Trophoblast cell (in vitro differentiated cells and primary cell): Measurements from ENCODE around the gene S100PBP.

ENCODE experiments used
- DNase-seq, 2 donors: peaks; one replicate each; pipeline ENCODE4 v3.0.0-alpha.2; 2016
- H2AFZ ChIP-seq: 2 replicates; pipeline ENCODE4 v1.6.1; 2013; ENCODE audit warnings: low read length, moderate library complexity, mild to moderate bottlenecking; ENCODE audit not compliant: insufficient read depth, poor library complexity
- H2AK5ac ChIP-seq: 2 replicates; pipeline ENCODE4 v1.6.1; 2013; ENCODE audit warnings: mild to moderate bottlenecking, low read length
- H2BK120ac ChIP-seq: 2 replicates; pipeline ENCODE4 v1.6.1; 2013; ENCODE audit warnings: low read length, mild to moderate bottlenecking, moderate library complexity; ENCODE audit not compliant: insufficient read depth, poor library complexity
- H2BK12ac ChIP-seq: 2 replicates; pipeline ENCODE4 v1.6.1; 2013; ENCODE audit warnings: mild to moderate bottlenecking, low read length, moderate library complexity
- H2BK5ac ChIP-seq: 2 replicates; pipeline ENCODE4 v1.6.1; 2013; ENCODE audit warnings: low read length, low read depth, moderate library complexity, mild to moderate bottlenecking; ENCODE audit not compliant: poor library complexity
- H3K14ac ChIP-seq: 2 replicates; pipeline ENCODE4 v1.6.1; 2013; ENCODE audit warnings: mild to moderate bottlenecking, low read length
- H3K18ac ChIP-seq: 2 replicates; pipeline ENCODE4 v1.6.1; 2013; ENCODE audit warnings: mild to moderate bottlenecking, low read length
- H3K23ac ChIP-seq: 2 replicates; pipeline ENCODE4 v1.6.1; 2013; ENCODE audit warnings: low read length
- H3K27ac ChIP-seq: 2 replicates; pipeline ENCODE4 v1.5.1; 2013; ENCODE audit warnings: low read depth, mild to moderate bottlenecking, inconsistent platforms, low read length, moderate library complexity
- H3K27me3 ChIP-seq: 2 replicates; pipeline ENCODE4 v1.6.1; 2013; ENCODE audit warnings: inconsistent platforms, mild to moderate bottlenecking, low read length, moderate library complexity; ENCODE audit not compliant: insufficient read depth
- H3K36me3 ChIP-seq, 2 experiments: 1 replicate in 1 of 2; 2 replicates in 1 of 2; pipeline ENCODE4 v1.6.1; 2013; ENCODE audit warnings: low read length in 2 of 2, mild to moderate bottlenecking in 2 of 2, moderate library complexity in 1 of 2; ENCODE audit not compliant: insufficient read depth in 2 of 2, control insufficient read depth in 1 of 2
- H3K4ac ChIP-seq: 2 replicates; pipeline ENCODE4 v1.6.1; 2013; ENCODE audit warnings: low read depth, mild to moderate bottlenecking, low read length, moderate library complexity
- H3K4me1 ChIP-seq, 2 experiments: 1 replicate in 1 of 2; 2 replicates in 1 of 2; pipeline ENCODE4 v1.6.1; 2013; ENCODE audit warnings: low read length in 2 of 2, mild to moderate bottlenecking in 2 of 2, moderate library complexity in 1 of 2; ENCODE audit not compliant: insufficient read depth in 2 of 2, control insufficient read depth in 1 of 2
- H3K4me2 ChIP-seq: 2 replicates; pipeline ENCODE4 v1.6.1; 2013; ENCODE audit warnings: inconsistent platforms, mild to moderate bottlenecking, low read length, moderate library complexity
- H3K4me3 ChIP-seq: 2 replicates; pipeline ENCODE4 v1.5.1; 2013; ENCODE audit warnings: mild to moderate bottlenecking, low read depth, low read length, inconsistent platforms
- H3K79me1 ChIP-seq: one replicate; pipeline ENCODE4 v1.6.1; 2013; ENCODE audit warnings: low read length
- H3K79me2 ChIP-seq: 2 replicates; pipeline ENCODE4 v1.6.1; 2013; ENCODE audit warnings: low read length, mild to moderate bottlenecking; ENCODE audit not compliant: control insufficient read depth, insufficient read depth, poor library complexity
- H3K9ac ChIP-seq: 2 replicates; pipeline ENCODE4 v1.6.1; 2013; ENCODE audit warnings: mild to moderate bottlenecking, low read length
- H3K9me3 ChIP-seq: 2 replicates; pipeline ENCODE4 v1.6.1; 2013; ENCODE audit warnings: low read depth, mild to moderate bottlenecking, control low read depth, inconsistent platforms, low read length; ENCODE audit not compliant: insufficient read depth
- H4K12ac ChIP-seq: 2 replicates; pipeline ENCODE4 v1.6.1; 2013; ENCODE audit warnings: low read depth, mild to moderate bottlenecking, low read length, moderate library complexity
- H4K8ac ChIP-seq: 2 replicates; pipeline ENCODE4 v1.6.1; 2013; ENCODE audit warnings: low read depth, mild to moderate bottlenecking, low read length, moderate library complexity
- H4K91ac ChIP-seq: one replicate; pipeline ENCODE4 v1.6.1; 2013; ENCODE audit warnings: low read depth, mild to moderate bottlenecking, low read length, moderate library complexity
- WGBS: extraction: QIAGEN DNeasy Blood & Tissue Kit; methylation state at CpG from one replicate; pipeline ENCODE4 v1.1.7; 2013; ENCODE audit warnings: missing lambda C conversion rate; ENCODE audit not compliant: insufficient read length, insufficient coverage; ENCODE audit errors: extremely low coverage; 5-methylcytosine and 5-hydroxymethylcytosine counted together

Gene S100PBP

GRCh38 chr1:32869923-32870614, 52.6 kb downstream of the S100PBP start:
- H4K12ac ChIP-seq, result peak overlapping the region; percentile 48
- H2AFZ ChIP-seq, result no peak overlapping the region
- H3K4me2 ChIP-seq, result peak overlapping the region; percentile 69
- no peak overlapping the region for H2AK5ac ChIP-seq
- H3K9me3 ChIP-seq, result peaks cover 2% of the 10 kb centered on the region
- H3K4me1 ChIP-seq, result peaks cover 6% of the 10 kb centered on the region in 2 experiments
- no peak overlapping the region for H4K8ac ChIP-seq
- H3K23ac ChIP-seq, result no peak overlapping the region
- peak overlapping the region; percentile 30 for H3K18ac ChIP-seq
- H3K4ac ChIP-seq, result no peak overlapping the region
- WGBS, result no CpG with 5 or more reads among the region's 16 CpGs
- no peak overlapping the region for H4K91ac ChIP-seq
- no peak overlapping the region for H2BK120ac ChIP-seq
- H3K79me1 ChIP-seq, result peaks cover 5% of the 10 kb centered on the region
- H3K9ac ChIP-seq, result no peak overlapping the region
- no peaks in the 10 kb centered on the region for H3K79me2 ChIP-seq
- no peak overlapping the region for H3K27ac ChIP-seq
- peaks cover 21% of the 10 kb centered on the region for H3K27me3 ChIP-seq
- no peak overlapping the region for H2BK5ac ChIP-seq
- H3K4me3 ChIP-seq, result no peak overlapping the region
- H2BK12ac ChIP-seq, result no peak overlapping the region
- H3K14ac ChIP-seq, result peak overlapping the region; percentile 21
- H3K36me3 ChIP-seq, result no peaks in the 10 kb centered on the region
- no peak for DNase-seq

GRCh38 chr1:32870615-32871363, 53.3 kb downstream of the S100PBP start, which contains the start of gene FNDC5:
FNDC5 (minus strand) TSS chr1:32870912.
- peak within 1 kb of the TSS; percentile 48 for H4K12ac ChIP-seq
- no peaks in the 10 kb centered on the region for H3K79me2 ChIP-seq
- peak in 1 of 2 donors; percentile 23 for DNase-seq
- H2BK120ac ChIP-seq, result no peak within 1 kb of the TSS
- H2AK5ac ChIP-seq, result no peak within 1 kb of the TSS
- peak within 1 kb of the TSS; percentile 21 for H3K14ac ChIP-seq
- H3K4ac ChIP-seq, result no peak within 1 kb of the TSS
- no peak within 1 kb of the TSS for H2BK12ac ChIP-seq
- H3K23ac ChIP-seq, result no peak within 1 kb of the TSS
- peaks cover 6% of the 10 kb centered on the region in 2 experiments for H3K4me1 ChIP-seq
- no peaks in the 10 kb centered on the region for H3K36me3 ChIP-seq
- peaks cover 21% of the 10 kb centered on the region for H3K27me3 ChIP-seq
- peak within 1 kb of the TSS; percentile 17 for H3K4me3 ChIP-seq
- no peak within 1 kb of the TSS for H2AFZ ChIP-seq
- peaks cover 2% of the 10 kb centered on the region for H3K9me3 ChIP-seq
- H3K79me1 ChIP-seq, result peaks cover 5% of the 10 kb centered on the region
- H3K27ac ChIP-seq, result no peak within 1 kb of the TSS
- WGBS, result no CpG with 5 or more reads among the region's 99 CpGs
- H2BK5ac ChIP-seq, result no peak within 1 kb of the TSS
- H3K18ac ChIP-seq, result peak within 1 kb of the TSS; percentile 30
- no peak within 1 kb of the TSS for H4K8ac ChIP-seq
- H3K9ac ChIP-seq, result no peak within 1 kb of the TSS
- H3K4me2 ChIP-seq, result peak within 1 kb of the TSS; percentile 69
- H4K91ac ChIP-seq, result no peak within 1 kb of the TSS

GRCh38 chr1:32871364-32872191, 54.1 kb downstream of the S100PBP start:
- H3K79me2 ChIP-seq, result no peaks in the 10 kb centered on the region
- H3K4ac ChIP-seq, result no peak overlapping the region
- H3K18ac ChIP-seq, result no peak overlapping the region
- H3K9ac ChIP-seq, result no peak overlapping the region
- H2BK5ac ChIP-seq, result no peak overlapping the region
- H2BK12ac ChIP-seq, result no peak overlapping the region
- peaks cover 2% of the 10 kb centered on the region for H3K9me3 ChIP-seq
- H2AFZ ChIP-seq, result no peak overlapping the region
- H3K27ac ChIP-seq, result no peak overlapping the region
- H3K36me3 ChIP-seq, result no peaks in the 10 kb centered on the region
- no CpG with 5 or more reads among the region's 13 CpGs for WGBS
- H2AK5ac ChIP-seq, result no peak overlapping the region
- H3K14ac ChIP-seq, result no peak overlapping the region
- H4K91ac ChIP-seq, result no peak overlapping the region
- H3K4me1 ChIP-seq, result peaks cover 6% of the 10 kb centered on the region in 2 experiments
- peaks cover 21% of the 10 kb centered on the region for H3K27me3 ChIP-seq
- no peak overlapping the region for H4K12ac ChIP-seq
- DNase-seq, result no peak
- no peak overlapping the region for H3K23ac ChIP-seq
- no peak overlapping the region for H2BK120ac ChIP-seq
- peak overlapping the region; percentile 69 for H3K4me2 ChIP-seq
- peaks cover 5% of the 10 kb centered on the region for H3K79me1 ChIP-seq
- H4K8ac ChIP-seq, result no peak overlapping the region
- peak overlapping the region; percentile 17 for H3K4me3 ChIP-seq

- Histone ChIP-seq H4K8ac (no peak overlapping the region), H2AK5ac (no peak overlapping the region), H4K12ac (no peak overlapping the region), H2BK120ac (no peak overlapping the region), H2AFZ (no peak overlapping the region), H3K4ac (no peak overlapping the region), H3K4me2 (no peak overlapping the region), H3K79me2 (no peaks in the 10 kb centered on the region), H3K4me3 (no peak overlapping the region), H3K79me1 (peaks cover 5% of the 10 kb centered on the region), H3K9ac (no peak overlapping the region), H2BK12ac (no peak overlapping the region), H3K36me3 (no peaks in the 10 kb centered on the region), H3K4me1 (peaks cover 6% of the 10 kb centered on the region in 2 experiments), H3K9me3 (peaks cover 2% of the 10 kb centered on the region), H3K27ac (no peak overlapping the region), H3K18ac (no peak overlapping the region), H4K91ac (no peak overlapping the region), H2BK5ac (no peak overlapping the region), H3K23ac (no peak overlapping the region), H3K27me3 (peaks cover 21% of the 10 kb centered on the region), H3K14ac (no peak overlapping the region)
- DNase-seq, result no peak
- WGBS, result no CpG with 5 or more reads among the region's 7 CpGs
These were observed 54.7 kb downstream of the S100PBP start for GRCh38 chr1:32872192-32872460.
